Liver (tissue), 9 donors: ENCODE results near the gene MICAL3. TPM values are rescaled to one million over a fixed set of nuclear protein-coding genes. Genes with fewer than 3 reads are reported as not detected.
A peak's percentile ranks its signal among the peaks of the same experiment; 100 is the strongest.
"Not testable (repeated sequence)": the region's sequence is repeated elsewhere in the genome, so short reads cannot be mapped to it uniquely, and the experiment has no call there.

ENCODE experiments used
- DNase-seq: peaks from one replicate; pipeline ENCODE4 v3.0.0-alpha.2; 2017; ENCODE audit warnings: low spot score
- H3K27ac ChIP-seq, 2 donors: one replicate each; pipeline ENCODE4 v1.7.0; 2013; ENCODE audit warnings: inconsistent platforms in 2 of 2, low read length in 2 of 2, control low read depth in 1 of 2, low read depth in 1 of 2, mild to moderate bottlenecking in 1 of 2
- H3K27me3 ChIP-seq, 4 donors: one replicate each; pipeline versions ENCODE4 v1.6.1 to v1.7.0; 2013; ENCODE audit warnings: low read length in 3 of 4, inconsistent platforms in 1 of 4, mild to moderate bottlenecking in 1 of 4, moderate library complexity in 1 of 4; ENCODE audit not compliant: control insufficient read depth in 4 of 4, insufficient read depth in 4 of 4
- H3K36me3 ChIP-seq, 4 donors: one replicate each; pipeline versions ENCODE4 v1.6.1 to v1.7.0; 2013; ENCODE audit warnings: low read length in 3 of 4, mild to moderate bottlenecking in 3 of 4, low read depth in 1 of 4, moderate library complexity in 1 of 4; ENCODE audit not compliant: control insufficient read depth in 4 of 4, insufficient read depth in 3 of 4
- H3K4me1 ChIP-seq, 4 donors: one replicate each; pipeline versions ENCODE4 v1.6.1 to v1.7.0; 2013; ENCODE audit warnings: low read length in 3 of 4, mild to moderate bottlenecking in 3 of 4, moderate library complexity in 1 of 4; ENCODE audit not compliant: control insufficient read depth in 4 of 4, insufficient read depth in 4 of 4
- H3K4me3 ChIP-seq, 3 donors: one replicate each; pipeline versions ENCODE4 v1.6.1 to v1.7.0; 2013; ENCODE audit warnings: low read length in 3 of 3, control low read depth in 1 of 3, low read depth in 1 of 3, mild to moderate bottlenecking in 1 of 3
- H3K9ac ChIP-seq, 2 donors: one replicate each; pipeline ENCODE4 v1.7.0; 2013; ENCODE audit warnings: low read length in 2 of 2, mild to moderate bottlenecking in 2 of 2, moderate library complexity in 2 of 2, control low read depth in 1 of 2, low read depth in 1 of 2
- H3K9me3 ChIP-seq, 4 donors: one replicate each; pipeline versions ENCODE4 v1.6.1 to v1.7.0; 2013; ENCODE audit warnings: low read length in 3 of 4; ENCODE audit not compliant: control insufficient read depth in 4 of 4
- EGR1 ChIP-seq, 2 donors: IDR thresholded peaks; 2 replicates each; pipeline ENCODE4 v1.6.1; 2016 to 2018; ENCODE audit warnings: antibody characterized with exemption in 2 of 2, low read depth in 2 of 2
- FOXA1 ChIP-seq: IDR thresholded peaks from 2 replicates; pipeline ENCODE4 v1.6.1; 2016; ENCODE audit warnings: antibody characterized with exemption
- FOXA2 ChIP-seq: IDR thresholded peaks from 2 replicates; pipeline ENCODE4 v1.6.1; 2016; ENCODE audit warnings: antibody characterized with exemption
- GABPA ChIP-seq, 2 donors: IDR thresholded peaks in 1 of 2; conservative IDR thresholded peaks in 1 of 2; 2 replicates each; pipeline ENCODE4 v1.6.1; 2016; ENCODE audit warnings: antibody characterized with exemption in 2 of 2, mild to moderate bottlenecking in 1 of 2, moderate library complexity in 1 of 2
- HNF4A ChIP-seq, 2 donors: conservative IDR thresholded peaks; 2 replicates each; pipeline ENCODE4 v1.6.1; 2016; ENCODE audit warnings: antibody characterized with exemption in 2 of 2, mild to moderate bottlenecking in 2 of 2
- HNF4G ChIP-seq: IDR thresholded peaks from 2 replicates; pipeline ENCODE4 v1.6.1; 2016; ENCODE audit warnings: antibody characterized with exemption
- JUND ChIP-seq, 2 donors: IDR thresholded peaks; 2 replicates each; pipeline ENCODE4 v1.6.1; 2016; ENCODE audit warnings: antibody characterized with exemption in 2 of 2
- NR2F2 ChIP-seq: IDR thresholded peaks from 2 replicates; pipeline ENCODE4 v1.6.1; 2016; ENCODE audit warnings: antibody characterized with exemption
- RAD21 ChIP-seq, 2 donors: IDR thresholded peaks; 2 replicates each; pipeline ENCODE4 v1.6.1; 2016; ENCODE audit warnings: antibody characterized with exemption in 2 of 2, mild to moderate bottlenecking in 2 of 2
- SP1 ChIP-seq: IDR thresholded peaks from 2 replicates; pipeline ENCODE4 v1.6.1; 2018; ENCODE audit warnings: antibody characterized with exemption, mild to moderate bottlenecking
- TAF1 ChIP-seq: conservative IDR thresholded peaks from 2 replicates; pipeline ENCODE4 v1.6.1; 2016; ENCODE audit warnings: antibody characterized with exemption, mild to moderate bottlenecking
- YY1 ChIP-seq: IDR thresholded peaks from 2 replicates; pipeline ENCODE4 v1.6.1; 2016; ENCODE audit warnings: antibody characterized with exemption, mild to moderate bottlenecking
- WGBS: extraction: QIAGEN DNeasy Blood & Tissue Kit; methylation state at CpG from one replicate; pipeline ENCODE4 v1.1.7; 2013; 5-methylcytosine and 5-hydroxymethylcytosine counted together
- polyA plus RNA-seq, 2 donors: library from polyadenylated mRNA; stranded (reverse) in 1 of 2; unstranded in 1 of 2; fragments of 200-250 nt in 1 of 2; fragments of >200 nt in 1 of 2; fragmentation: Nextera tagmentation in 1 of 2; extraction: Ambion mirVana in 1 of 2; gene quantifications; one replicate each; pipeline versions ENCODE4 v1.2.1 to v1.2.3, GENCODE V29; 2013 to 2015
- total RNA-seq, 2 donors: library from RNA; depleted of rRNA; stranded (reverse); fragments of >200 nt; gene quantifications; one replicate each; pipeline ENCODE4 v1.2.3, GENCODE V29; 2014
- TF ChIP-seq, protein P1 (sequence below): fragments of 150-350 bp; IDR thresholded peaks from 2 replicates; pipeline ENCODE4 v1.5.1; 2017; ENCODE audit warnings: improper control_type of control experiment, low read depth, low read length; ENCODE audit not compliant: missing input control
- TF ChIP-seq, protein P2 (sequence below): IDR thresholded peaks from 2 replicates; pipeline ENCODE4 v1.6.1; 2016; ENCODE audit warnings: antibody characterized with exemption, mild to moderate bottlenecking
- TF ChIP-seq, protein P3 (sequence below): IDR thresholded peaks from 2 replicates; pipeline ENCODE4 v1.6.1; 2016; ENCODE audit warnings: antibody characterized with exemption
- TF ChIP-seq, protein P4 (sequence below): IDR thresholded peaks from 2 replicates; pipeline ENCODE4 v1.6.1; 2016; ENCODE audit warnings: antibody characterized with exemption
- donor health status: healthy.
- donor health status: healthy.
- donor health status: healthy.
- donor health status: healthy.
- donor health status: healthy.

The MICAL3 gene
- total and polyA plus RNA-seq, 4 donors: 6.4 to 38.4 (median 23.4) TPM

- Histone ChIP-seq H3K4me1 (peaks cover 0 to 3% (median 1%) of the 10 kb centered on the region in 4 donors), H3K27ac (peak overlapping the region in 1 of 2 donors; percentile 14), H3K36me3 (no peaks in the 10 kb centered on the region), H3K9ac (no peak overlapping the region), H3K27me3 (no peaks in the 10 kb centered on the region), H3K4me3 (no peak overlapping the region), H3K9me3 (no peaks in the 10 kb centered on the region)
- 91% methylated on average over 7 of the region's 7 CpGs for WGBS
- TF ChIP-seq HNF4A (conservative IDR thresholded peaks at IDR 0.05): no peak
- TF ChIP-seq GABPA (IDR thresholded peaks at IDR 0.05 in 1 of 2, conservative IDR thresholded peaks at IDR 0.05 in 1 of 2): no peak
- no peak for TF ChIP-seq HNF4G
- TF ChIP-seq TAF1: no peak
- TF ChIP-seq FOXA1: no peak
- no peak for TF ChIP-seq YY1
- no peak for TF ChIP-seq FOXA2
- TF ChIP-seq, protein P1, sequence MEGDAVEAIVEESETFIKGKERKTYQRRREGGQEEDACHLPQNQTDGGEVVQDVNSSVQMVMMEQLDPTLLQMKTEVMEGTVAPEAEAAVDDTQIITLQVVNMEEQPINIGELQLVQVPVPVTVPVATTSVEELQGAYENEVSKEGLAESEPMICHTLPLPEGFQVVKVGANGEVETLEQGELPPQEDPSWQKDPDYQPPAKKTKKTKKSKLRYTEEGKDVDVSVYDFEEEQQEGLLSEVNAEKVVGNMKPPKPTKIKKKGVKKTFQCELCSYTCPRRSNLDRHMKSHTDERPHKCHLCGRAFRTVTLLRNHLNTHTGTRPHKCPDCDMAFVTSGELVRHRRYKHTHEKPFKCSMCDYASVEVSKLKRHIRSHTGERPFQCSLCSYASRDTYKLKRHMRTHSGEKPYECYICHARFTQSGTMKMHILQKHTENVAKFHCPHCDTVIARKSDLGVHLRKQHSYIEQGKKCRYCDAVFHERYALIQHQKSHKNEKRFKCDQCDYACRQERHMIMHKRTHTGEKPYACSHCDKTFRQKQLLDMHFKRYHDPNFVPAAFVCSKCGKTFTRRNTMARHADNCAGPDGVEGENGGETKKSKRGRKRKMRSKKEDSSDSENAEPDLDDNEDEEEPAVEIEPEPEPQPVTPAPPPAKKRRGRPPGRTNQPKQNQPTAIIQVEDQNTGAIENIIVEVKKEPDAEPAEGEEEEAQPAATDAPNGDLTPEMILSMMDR: no peak
- TF ChIP-seq SP1: no peak
- TF ChIP-seq RAD21 (IDR thresholded peaks at IDR 0.05): no peak
- TF ChIP-seq, protein P2, sequence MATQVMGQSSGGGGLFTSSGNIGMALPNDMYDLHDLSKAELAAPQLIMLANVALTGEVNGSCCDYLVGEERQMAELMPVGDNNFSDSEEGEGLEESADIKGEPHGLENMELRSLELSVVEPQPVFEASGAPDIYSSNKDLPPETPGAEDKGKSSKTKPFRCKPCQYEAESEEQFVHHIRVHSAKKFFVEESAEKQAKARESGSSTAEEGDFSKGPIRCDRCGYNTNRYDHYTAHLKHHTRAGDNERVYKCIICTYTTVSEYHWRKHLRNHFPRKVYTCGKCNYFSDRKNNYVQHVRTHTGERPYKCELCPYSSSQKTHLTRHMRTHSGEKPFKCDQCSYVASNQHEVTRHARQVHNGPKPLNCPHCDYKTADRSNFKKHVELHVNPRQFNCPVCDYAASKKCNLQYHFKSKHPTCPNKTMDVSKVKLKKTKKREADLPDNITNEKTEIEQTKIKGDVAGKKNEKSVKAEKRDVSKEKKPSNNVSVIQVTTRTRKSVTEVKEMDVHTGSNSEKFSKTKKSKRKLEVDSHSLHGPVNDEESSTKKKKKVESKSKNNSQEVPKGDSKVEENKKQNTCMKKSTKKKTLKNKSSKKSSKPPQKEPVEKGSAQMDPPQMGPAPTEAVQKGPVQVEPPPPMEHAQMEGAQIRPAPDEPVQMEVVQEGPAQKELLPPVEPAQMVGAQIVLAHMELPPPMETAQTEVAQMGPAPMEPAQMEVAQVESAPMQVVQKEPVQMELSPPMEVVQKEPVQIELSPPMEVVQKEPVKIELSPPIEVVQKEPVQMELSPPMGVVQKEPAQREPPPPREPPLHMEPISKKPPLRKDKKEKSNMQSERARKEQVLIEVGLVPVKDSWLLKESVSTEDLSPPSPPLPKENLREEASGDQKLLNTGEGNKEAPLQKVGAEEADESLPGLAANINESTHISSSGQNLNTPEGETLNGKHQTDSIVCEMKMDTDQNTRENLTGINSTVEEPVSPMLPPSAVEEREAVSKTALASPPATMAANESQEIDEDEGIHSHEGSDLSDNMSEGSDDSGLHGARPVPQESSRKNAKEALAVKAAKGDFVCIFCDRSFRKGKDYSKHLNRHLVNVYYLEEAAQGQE: no peak
- TF ChIP-seq, protein P3, sequence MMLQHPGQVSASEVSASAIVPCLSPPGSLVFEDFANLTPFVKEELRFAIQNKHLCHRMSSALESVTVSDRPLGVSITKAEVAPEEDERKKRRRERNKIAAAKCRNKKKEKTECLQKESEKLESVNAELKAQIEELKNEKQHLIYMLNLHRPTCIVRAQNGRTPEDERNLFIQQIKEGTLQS: no peak
- TF ChIP-seq, protein P4, sequence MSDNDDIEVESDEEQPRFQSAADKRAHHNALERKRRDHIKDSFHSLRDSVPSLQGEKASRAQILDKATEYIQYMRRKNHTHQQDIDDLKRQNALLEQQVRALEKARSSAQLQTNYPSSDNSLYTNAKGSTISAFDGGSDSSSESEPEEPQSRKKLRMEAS: no peak
- no peak for TF ChIP-seq EGR1 (IDR thresholded peaks at IDR 0.05; ENCODE audit: low read depth in 2 of 2)
- no peak for TF ChIP-seq NR2F2
- no peak for TF ChIP-seq JUND (IDR thresholded peaks at IDR 0.05)
- no peak for DNase-seq
These were observed 31.3 kb upstream of the MICAL3 start for GRCh38 chr22:18055619-18056160.

DNA sequence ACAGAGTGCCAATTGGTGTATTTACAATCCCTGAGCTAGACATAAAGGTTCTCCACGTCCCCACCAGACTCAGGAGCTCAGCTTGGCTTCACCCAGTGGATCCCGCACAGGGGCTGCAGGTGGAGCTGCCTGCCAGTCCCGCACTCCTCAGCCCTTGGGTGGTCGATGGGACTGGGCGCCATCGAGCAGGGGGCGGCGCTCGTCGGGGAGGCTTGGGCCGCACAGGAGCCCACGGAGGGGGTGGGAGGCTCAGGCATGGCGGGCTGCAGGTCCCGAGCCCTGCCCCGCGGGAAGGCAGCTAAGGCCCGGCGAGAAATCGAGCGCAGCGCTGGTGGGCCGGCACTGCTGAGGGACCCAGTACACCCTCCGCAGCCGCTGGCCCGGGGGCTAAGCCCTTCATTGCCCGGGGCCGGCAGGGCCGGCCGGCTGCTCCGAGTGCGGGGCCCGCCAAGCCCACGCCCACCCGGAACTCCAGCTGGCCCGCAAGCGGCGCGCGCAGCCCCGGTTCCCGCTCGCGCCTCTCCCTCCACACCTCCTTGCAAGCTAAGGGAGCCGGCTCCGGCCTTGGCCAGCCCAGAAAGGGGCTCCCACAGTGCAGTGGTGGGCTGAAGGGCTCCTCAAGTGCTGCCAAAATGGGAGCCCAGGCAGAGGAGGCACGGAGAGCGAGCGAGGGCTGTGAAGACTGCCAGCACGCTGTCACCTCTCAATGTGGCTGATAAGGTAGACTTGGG, 29.0 kb upstream of the MICAL3 start:
- not testable (repeated sequence) for H3K27ac ChIP-seq, DNase-seq, H3K36me3 ChIP-seq, H3K4me3 ChIP-seq, H3K4me1 ChIP-seq, H3K9me3 ChIP-seq, H3K27me3 ChIP-seq, H3K9ac ChIP-seq
- 95% methylated on average over 44 of the region's 49 CpGs for WGBS

DNA sequence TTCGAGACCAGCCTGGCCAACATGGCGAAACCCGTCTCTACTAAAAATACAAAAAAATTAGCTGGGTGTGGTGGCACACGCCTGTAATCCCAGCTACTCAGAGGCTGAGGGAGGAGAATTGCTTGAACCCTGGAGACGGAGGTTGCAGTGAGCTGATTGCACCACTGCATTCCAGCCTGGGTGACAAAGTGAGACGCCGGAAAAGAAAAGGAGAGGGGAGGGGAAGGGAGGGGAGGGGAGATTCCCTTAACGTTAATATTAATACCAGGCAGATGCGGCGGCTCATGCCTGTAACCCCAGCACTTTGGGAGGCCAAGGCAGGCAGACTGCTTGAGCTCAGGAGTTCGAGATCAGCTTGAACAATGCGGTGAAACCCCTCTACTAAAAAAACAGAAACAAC, 26.8 kb upstream of the MICAL3 start:
- WGBS: 88% methylated on average over 12 of the region's 12 CpGs
- H3K27ac ChIP-seq: not testable (repeated sequence)

More for the DNA sequence above, 26.8 kb upstream of the MICAL3 start:
- not testable (repeated sequence) for H3K9ac ChIP-seq, H3K4me3 ChIP-seq, H3K4me1 ChIP-seq, DNase-seq, H3K27me3 ChIP-seq, H3K9me3 ChIP-seq, H3K36me3 ChIP-seq
